Fibroblast of peridontal ligament (primary cell): ENCODE data around the gene ARL13B.

Experiments
- DNase-seq: peaks from one replicate; pipeline ENCODE4 v3.0.0-alpha.2; 2010; ENCODE audit errors: extremely low read depth

The ARL13B gene

GRCh38 chr3:94099311-94099710 lies 119.4 kb downstream of the ARL13B start:
- peak; percentile 25 for DNase-seq

- DNase-seq, result peak; percentile 48
Observed at GRCh38 chr3:94101860-94102259, 121.9 kb downstream of the ARL13B start.
